HG03442 (cell line): ENCODE results near the gene AGAP1.

Source experiments
- ATAC-seq: cut with Tn5 transposase; IDR thresholded peaks from one replicate; pipeline ENCODE4 v1.9.1; 2021; ENCODE audit warnings: mild to moderate bottlenecking, moderate library complexity; ENCODE audit not compliant: unreplicated experiment

The AGAP1 gene

GRCh38 chr2:235658351-235659174 is 164.7 kb downstream of the AGAP1 start:
- no peak for ATAC-seq

DNA sequence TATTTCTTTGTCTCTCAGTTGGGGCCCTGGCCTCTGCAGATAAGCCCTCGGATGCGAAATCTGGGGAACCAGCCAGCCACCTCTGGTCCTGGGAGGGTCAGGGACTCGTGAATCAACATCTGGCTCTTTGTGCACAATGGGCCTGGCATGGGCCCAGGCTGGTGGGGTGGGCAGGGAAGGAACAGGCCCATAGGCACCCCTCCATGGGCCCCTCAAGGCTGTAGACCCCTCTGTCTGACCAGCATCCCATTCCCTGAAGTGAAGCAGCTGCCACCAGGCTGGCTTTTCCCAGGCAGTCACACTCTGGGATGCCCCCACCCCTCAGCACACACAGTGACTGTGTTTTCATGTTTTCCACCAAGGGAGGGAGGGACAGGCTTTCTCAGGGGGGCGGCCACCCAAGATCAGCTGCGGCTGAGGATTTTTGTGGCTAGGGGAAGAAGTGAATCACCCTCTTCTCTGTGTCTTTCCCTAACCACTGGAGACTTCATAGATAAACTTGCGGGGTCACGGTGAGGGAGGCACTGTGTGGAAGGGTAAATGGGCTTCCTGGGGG is 166.0 kb downstream of the AGAP1 start:
- ATAC-seq: no peak

GRCh38 chr2:235660484-235661082 is 166.7 kb downstream of the AGAP1 start:
- ATAC-seq: no peak

GRCh38 chr2:235661167-235661937 is 167.5 kb downstream of the AGAP1 start:
- ATAC-seq: no peak

GRCh38 chr2:235661952-235662351 is 168.1 kb downstream of the AGAP1 start:
- no peak for ATAC-seq

DNA sequence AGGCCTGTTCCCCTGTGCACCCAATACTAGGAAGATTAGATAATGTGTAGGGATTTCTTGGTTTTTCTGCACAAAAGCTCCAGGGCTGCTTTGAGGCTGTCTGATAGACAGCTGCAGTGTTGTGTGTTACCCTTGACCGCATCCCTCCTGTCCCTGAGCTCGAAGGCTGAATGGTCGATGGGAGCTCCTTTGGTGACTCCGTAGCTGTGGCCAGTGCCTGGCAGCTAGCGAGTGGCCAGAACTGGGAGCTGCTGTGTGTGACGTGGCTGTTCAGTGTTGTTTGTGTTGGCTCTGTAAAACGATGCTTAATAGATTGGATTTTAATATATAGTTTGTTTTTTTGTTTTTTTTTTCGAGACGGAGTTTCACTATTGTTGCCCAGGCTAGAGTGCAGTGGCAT is 170.0 kb downstream of the AGAP1 start:
- no peak for ATAC-seq

- no peak for ATAC-seq
Measured at GRCh38 chr2:235665661-235666212, 171.9 kb downstream of the AGAP1 start.

DNA sequence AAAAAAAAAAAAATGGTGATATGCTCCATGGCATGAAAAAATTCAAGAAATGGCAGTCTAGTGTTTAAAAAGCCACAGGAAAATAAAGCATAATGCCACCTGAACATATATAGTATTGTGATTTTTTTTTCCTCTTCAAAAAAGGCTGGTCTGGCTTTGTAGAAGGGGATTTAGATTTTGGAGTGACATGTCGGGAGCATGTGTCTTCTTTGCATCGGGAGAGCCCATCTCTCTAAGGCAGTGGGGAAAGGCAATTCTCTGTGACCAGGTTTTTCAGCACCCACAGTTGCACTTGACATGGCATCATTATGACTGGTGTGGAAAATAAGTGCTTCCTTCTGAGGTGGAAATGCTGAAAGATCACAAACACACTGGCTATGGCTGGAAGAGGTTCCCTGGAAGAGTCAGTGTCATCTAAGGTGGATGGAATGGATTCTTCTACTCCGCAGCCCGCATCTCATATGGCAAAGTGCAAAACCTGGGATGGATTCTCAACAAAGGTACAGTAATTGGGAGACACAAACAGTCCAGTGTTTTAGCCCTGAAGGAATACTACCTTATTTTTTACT is 172.5 kb downstream of the AGAP1 start:
- no peak for ATAC-seq

GRCh38 chr2:235668782-235669181 is 174.9 kb downstream of the AGAP1 start:
- no peak for ATAC-seq

DNA sequence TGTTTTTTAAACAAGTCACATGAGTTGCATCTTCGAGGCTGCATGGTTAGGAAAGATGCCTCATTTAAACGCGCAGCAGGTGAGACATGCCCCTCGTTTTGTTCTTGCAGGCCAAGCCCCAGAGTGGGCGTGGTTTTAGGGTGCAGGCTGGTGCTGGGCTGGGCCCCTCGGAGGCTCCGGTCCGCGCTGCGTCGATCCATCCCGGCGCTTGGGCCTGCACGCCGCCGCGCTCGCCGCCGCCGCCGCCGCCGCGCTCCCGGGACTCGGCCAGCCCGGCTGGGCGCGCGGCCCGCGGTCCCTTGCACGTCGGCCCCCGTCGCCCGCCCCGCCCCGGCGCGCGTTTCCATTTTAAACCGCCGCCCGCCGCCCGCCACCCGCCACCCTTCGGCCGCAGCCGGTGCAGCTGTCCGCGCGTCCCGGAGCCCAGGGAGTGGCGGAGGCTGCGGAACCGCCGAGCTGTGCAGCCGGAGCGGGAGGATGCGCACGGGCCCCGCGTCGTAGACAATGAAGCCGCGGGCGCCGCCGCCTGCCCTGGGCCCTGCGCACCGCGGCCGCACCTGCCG is 175.5 kb downstream of the AGAP1 start:
- ATAC-seq: no peak

DNA sequence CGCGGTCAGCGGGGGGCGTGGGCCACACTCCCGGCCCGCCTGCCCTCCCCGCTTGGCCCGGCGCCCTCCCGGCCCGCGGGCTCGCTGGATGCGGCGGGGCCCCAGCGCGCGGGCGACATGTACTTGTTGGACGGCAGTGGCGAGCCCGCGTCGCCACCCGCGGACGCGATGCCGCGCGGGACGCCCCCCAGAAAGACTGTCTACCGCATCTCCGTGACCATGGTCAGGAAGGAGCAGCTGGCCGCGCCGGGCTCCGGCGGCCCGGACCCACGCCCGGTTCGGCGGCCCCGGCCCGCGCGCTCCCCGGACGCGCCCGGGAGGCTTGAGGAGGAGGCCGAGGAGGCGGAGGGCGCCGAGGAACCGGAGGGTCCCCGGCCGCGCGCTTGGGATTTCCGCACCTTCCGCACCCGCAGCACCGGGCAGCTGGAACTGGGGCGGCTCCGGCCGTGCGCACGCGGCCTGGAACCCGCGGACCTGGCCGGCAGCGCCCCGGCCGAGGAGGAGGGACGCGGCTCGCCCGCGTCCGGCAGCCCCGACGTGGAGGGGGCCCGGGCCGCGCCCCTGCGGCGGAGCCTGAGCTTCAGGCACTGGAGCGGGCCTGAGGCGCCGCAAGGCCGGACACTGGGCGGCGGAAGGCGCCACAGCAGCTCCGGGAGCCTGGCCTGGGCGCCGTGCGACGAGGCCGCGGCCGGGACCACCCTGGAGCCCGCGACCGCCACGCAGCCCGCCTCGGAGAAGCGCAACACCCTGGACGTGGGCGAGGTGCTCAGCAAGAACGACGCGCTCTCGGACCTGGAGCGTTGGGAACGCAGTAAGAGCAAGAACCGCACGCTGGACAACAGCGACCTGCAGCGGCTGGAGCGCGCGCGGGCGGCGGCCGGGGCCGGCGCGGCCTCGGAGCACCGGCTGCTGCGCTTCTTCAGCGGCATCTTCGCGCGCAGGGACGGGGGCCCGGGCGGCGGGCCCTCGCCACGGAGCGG is 176.4 kb downstream of the AGAP1 start:
- no peak for ATAC-seq

DNA sequence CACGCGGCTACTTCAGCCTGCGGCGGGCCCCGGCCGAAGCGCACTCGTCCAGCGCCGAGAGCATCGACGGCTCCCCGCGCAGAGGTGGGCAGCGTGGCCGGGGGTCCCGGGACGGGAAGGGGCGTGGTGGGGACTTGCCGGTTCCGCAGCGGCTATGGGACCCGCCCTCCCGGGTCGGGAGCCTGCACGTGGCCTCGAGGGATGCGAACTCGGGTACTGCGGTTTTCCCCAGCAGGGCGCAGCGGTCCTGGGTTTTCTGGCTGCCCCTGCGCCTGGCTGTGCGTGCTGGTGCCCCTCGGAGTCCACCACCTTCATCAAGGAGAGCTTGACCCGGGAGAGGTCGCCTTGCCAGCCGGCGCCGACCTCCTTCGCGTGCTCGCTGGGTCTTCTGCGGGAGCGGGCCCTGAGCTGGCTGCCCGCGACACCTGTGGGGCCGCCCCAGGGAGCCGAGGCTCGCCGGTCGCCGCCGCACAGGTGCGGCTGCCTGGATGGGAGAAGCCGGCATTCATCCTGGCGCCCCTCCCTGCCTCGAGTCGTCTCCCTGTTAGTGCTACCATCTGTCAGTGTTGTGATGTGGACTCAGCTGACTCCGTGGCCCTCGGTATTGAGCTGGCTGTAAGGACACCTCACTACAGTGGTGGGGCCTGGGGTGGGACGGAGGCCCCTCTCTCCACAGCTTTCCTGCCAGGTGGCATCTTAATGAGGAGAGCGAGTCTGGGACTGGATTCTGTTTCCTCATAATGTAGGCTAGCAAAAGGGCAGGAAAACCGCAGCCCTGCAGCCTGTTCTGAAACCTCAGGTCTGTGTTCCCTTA is 177.3 kb downstream of the AGAP1 start:
- ATAC-seq: no peak

DNA sequence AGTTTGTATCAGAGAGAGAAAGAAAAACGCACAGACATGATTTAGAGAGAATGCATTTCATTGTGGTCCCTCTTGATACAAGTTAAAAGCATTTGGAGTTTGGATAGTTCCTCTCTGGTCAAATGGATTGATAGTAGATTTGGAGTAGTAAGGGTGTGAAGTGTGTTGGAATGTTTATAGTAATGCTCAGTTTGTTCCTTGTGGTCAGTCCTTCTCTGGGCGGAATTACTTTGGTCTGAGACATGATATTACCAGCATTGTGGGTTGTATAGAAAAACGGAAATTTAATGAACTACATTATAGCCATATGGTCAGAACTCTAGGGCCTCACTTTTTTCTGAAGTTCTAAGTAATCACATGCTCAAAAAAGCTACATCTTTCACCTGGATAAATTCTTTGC is 178.9 kb downstream of the AGAP1 start:
- no peak for ATAC-seq

DNA sequence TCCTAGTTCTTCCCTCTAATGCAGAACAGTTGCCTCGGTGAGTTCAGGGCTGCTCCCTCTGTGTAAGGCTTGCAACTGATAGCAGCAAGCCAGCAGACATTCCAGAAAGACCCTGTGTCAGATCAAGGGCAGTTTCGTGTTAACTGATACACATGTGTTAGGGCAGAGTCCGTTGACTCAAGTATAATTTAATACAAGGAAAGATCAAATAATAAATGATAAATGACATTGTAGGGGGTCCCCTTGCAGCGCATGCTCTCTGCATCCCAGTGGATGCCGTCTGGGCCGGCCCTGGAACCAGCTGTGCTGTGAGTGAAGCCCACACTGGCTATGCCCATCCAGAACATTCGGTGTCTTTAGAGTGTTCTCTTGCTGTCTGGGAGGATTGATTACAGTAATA is 180.3 kb downstream of the AGAP1 start:
- no peak for ATAC-seq

DNA sequence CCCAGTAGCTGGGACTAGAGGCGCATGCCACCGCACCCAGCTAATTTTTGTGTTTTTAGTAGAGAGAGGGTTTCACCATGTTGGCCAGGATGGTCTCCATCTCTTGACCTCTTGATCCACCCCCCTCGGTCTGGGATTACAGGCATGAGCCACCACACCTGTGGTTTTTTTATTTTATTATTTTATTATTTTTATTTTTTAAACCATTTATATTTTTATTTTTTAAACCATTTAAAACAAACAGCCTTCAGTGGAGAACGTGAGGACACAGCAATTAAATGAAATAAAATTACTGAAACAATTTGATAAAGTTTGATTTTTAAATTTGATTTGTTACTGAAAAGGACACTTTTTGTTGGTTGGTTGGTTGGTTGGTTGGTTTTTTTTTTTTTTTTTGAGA is 181.0 kb downstream of the AGAP1 start:
- ATAC-seq: no peak

- ATAC-seq: no peak
Measured at GRCh38 chr2:235675678-235676535, 182.1 kb downstream of the AGAP1 start.

DNA sequence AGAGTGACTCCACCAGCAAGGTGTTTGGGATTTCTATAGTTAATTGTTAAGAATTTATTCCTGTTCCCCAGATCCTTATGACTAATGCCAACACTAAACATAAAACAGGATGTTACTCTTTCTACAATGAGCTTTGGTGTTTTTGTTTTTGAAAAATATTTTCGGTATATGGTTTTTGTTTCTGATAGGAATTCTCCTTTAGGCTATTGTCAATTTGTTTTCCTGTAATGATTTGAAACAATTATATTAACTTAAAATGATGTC is 182.6 kb downstream of the AGAP1 start:
- no peak for ATAC-seq

- no peak for ATAC-seq
Measured at GRCh38 chr2:235677276-235677788, 183.5 kb downstream of the AGAP1 start.
